Panc1 (cell line): ENCODE results near the gene PARP8. TPM values are rescaled to one million over a fixed set of nuclear protein-coding genes. Genes with fewer than 3 reads are reported as not detected.
A peak's percentile ranks its signal among the peaks of the same experiment; 100 is the strongest.

Experiments used
- ATAC-seq: fragments of 200-7000 bp; cut with Tn5 transposase; 2 replicates; pipeline ENCODE4 v1.9.1; 2020; ENCODE audit warnings: mild to moderate bottlenecking, moderate library complexity
- BruUV-seq: library from RNA; stranded (reverse); fragments of 400-500 nt; replicated peaks from 2 replicates; lab custom pipeline; 2021; lab: Mats Ljungman, UMichigan
- CTCF ChIA-PET: fragments of 300-600 bp; sonication (Branson Sonifier 250); formaldehyde crosslinking; loops from one replicate; lab custom pipeline; 2022; ENCODE audit warnings: antibody characterized with exemption; lab: Charles Lee
- POLR2A ChIA-PET: fragments of 300-600 bp; sonication (Branson Sonifier 250); formaldehyde crosslinking; loops from one replicate; lab custom pipeline; 2022; ENCODE audit warnings: antibody characterized with exemption; lab: Charles Lee
- DNase-seq: peaks from one replicate; pipeline ENCODE4 v3.0.0-alpha.2; 2010; ENCODE audit warnings: low read depth, low spot score
- H3K27ac ChIP-seq: 2 replicates; pipeline ENCODE4 v1.5.1; 2011; ENCODE audit warnings: mild to moderate bottlenecking, low read length, inconsistent platforms
- H3K27me3 ChIP-seq: fragments of 200-500 bp; sonication (Bioruptor generic); 2 replicates; pipeline ENCODE4 v1.6.0; 2014; ENCODE audit warnings: low read length, inconsistent platforms; ENCODE audit not compliant: control insufficient read depth, insufficient read depth
- H3K36me3 ChIP-seq: fragments of 200-500 bp; sonication (Bioruptor generic); 2 replicates; pipeline ENCODE4 v1.5.1; 2014; ENCODE audit warnings: inconsistent platforms, mild to moderate bottlenecking, low read length, moderate library complexity; ENCODE audit not compliant: control insufficient read depth, insufficient read depth
- H3K4me1 ChIP-seq: 2 replicates; pipeline ENCODE4 v1.5.1; 2011; ENCODE audit warnings: inconsistent platforms, mild to moderate bottlenecking, low read length, moderate library complexity; ENCODE audit not compliant: control insufficient read depth, insufficient read depth
- H3K4me3 ChIP-seq, 2 experiments: 2 replicates each; pipeline ENCODE4 v1.5.1; 2011 to 2012; ENCODE audit warnings: low read depth in 2 of 2, low read length in 2 of 2, mild to moderate bottlenecking in 2 of 2, inconsistent platforms in 1 of 2, moderate library complexity in 1 of 2
- H3K9me3 ChIP-seq: fragments of 200-500 bp; sonication (Bioruptor generic); 2 replicates; pipeline ENCODE4 v1.5.1; 2014; ENCODE audit warnings: low read depth, mild to moderate bottlenecking, inconsistent platforms, low read length, moderate library complexity; ENCODE audit not compliant: control insufficient read depth, insufficient read depth
- CTCF ChIP-seq: fragments of 450-650 bp; IDR thresholded peaks from 2 replicates; pipeline ENCODE4 v1.5.1; 2017; ENCODE audit warnings: mild to moderate bottlenecking
- POLR2AphosphoS5 ChIP-seq: IDR thresholded peaks from 2 replicates; pipeline ENCODE4 v1.6.1; 2012; ENCODE audit warnings: mild to moderate bottlenecking, low read depth, low read length, moderate library complexity
- REST ChIP-seq, 2 experiments: IDR thresholded peaks; 2 replicates each; pipeline ENCODE4 v1.6.1; 2011 to 2012; ENCODE audit warnings: low read depth in 2 of 2, control low read depth in 1 of 2, low read length in 1 of 2, mild to moderate bottlenecking in 1 of 2, moderate library complexity in 1 of 2; ENCODE audit not compliant: insufficient read depth in 1 of 2
- SIN3A ChIP-seq: IDR thresholded peaks from 2 replicates; pipeline ENCODE4 v1.6.1; 2012; ENCODE audit warnings: low read depth, mild to moderate bottlenecking, low read length, moderate library complexity, borderline replicate concordance; ENCODE audit not compliant: insufficient read depth
- TCF7L2 ChIP-seq: IDR thresholded peaks from 2 replicates; pipeline ENCODE4 v1.6.1; 2011; ENCODE audit warnings: mild to moderate bottlenecking, low read depth, low read length, inconsistent platforms
- in situ Hi-C: cut with HindIII; loops from 2 replicates; pipeline ENCODE4 v1.10.0; 2016; ENCODE audit warnings: low sequenced_read_pairs, low pct_unique_long_range_greater_than_20kb
- intact Hi-C: fragments of 100-400 bp; cut with micrococcal nuclease; formaldehyde crosslinking; loops from one replicate; pipeline ENCODE4 v1.10.0; 2022; ENCODE audit not compliant: unreplicated experiment
- total RNA-seq: library from RNA; stranded (reverse); gene quantifications from one replicate; pipeline ENCODE4 v1.2.1, GENCODE V29; 2021; ENCODE audit not compliant: unreplicated experiment

PARP8 gene
- total RNA-seq, 1 experiment from 2014 or later = 20.2 TPM

GRCh38 chr5:50763351-50763750, 96.9 kb downstream of the PARP8 start:
- intact Hi-C loops (no loop called here), in situ Hi-C loops (no loop called here)
- Histone ChIP-seq H3K4me1 (no peaks in the 10 kb centered on the region), H3K9me3 (no peaks in the 10 kb centered on the region), H3K4me3 (no peak overlapping the region), H3K36me3 (peaks cover 2% of the 10 kb centered on the region; the same call in 1 of the 2 replicates), H3K27me3 (no peaks in the 10 kb centered on the region), H3K27ac (no peak overlapping the region)
- BruUV-seq = no TSS peak
- TF ChIP-seq POLR2AphosphoS5 = no peak
- TF ChIP-seq REST (IDR thresholded peaks at IDR 0.05; ENCODE audit: insufficient read depth in 1 of 2, low read depth in 2 of 2, low read length in 1 of 2) = no peak
- no peak for TF ChIP-seq TCF7L2
- TF ChIP-seq SIN3A = no peak
- no peak for TF ChIP-seq CTCF
- ATAC-seq (no peak), DNase-seq (no peak)
- ChIA-PET POLR2A (no interaction called here), CTCF (no interaction called here)

GRCh38 chr5:50763846-50764245, 97.4 kb downstream of the PARP8 start:
- TF ChIP-seq POLR2AphosphoS5 = no peak
- peak; percentile 15 for TF ChIP-seq CTCF
- BruUV-seq = no TSS peak

More at GRCh38 chr5:50763846-50764245, 97.4 kb downstream of the PARP8 start:
- no peaks in the 10 kb centered on the region for H3K4me1 ChIP-seq
- no peak overlapping the region for H3K4me3 ChIP-seq
- DNase-seq = no peak
- H3K36me3 ChIP-seq = peaks cover 2% of the 10 kb centered on the region; the same call in 1 of the 2 replicates
- no peaks in the 10 kb centered on the region for H3K9me3 ChIP-seq
- ChIA-PET POLR2A (no interaction called here), CTCF (no interaction called here)
- no peak overlapping the region for H3K27ac ChIP-seq
- ATAC-seq = no peak
- intact Hi-C loops (no loop called here), in situ Hi-C loops (no loop called here)
- no peaks in the 10 kb centered on the region for H3K27me3 ChIP-seq
